Peyer's patch (tissue), 4 donors: ENCODE data around the gene KDM2A.

ENCODE experiments used
- POLR2A ChIP-seq, 2 donors: fragments of 450-650 bp; IDR thresholded peaks; one replicate each; pipeline ENCODE4 v1.5.1; 2017; ENCODE audit warnings: antibody characterized with exemption in 2 of 2, mild to moderate bottlenecking in 2 of 2, moderate library complexity in 2 of 2
- TF ChIP-seq, protein P1 (sequence below), 6 experiments: fragments of 450-650 bp in 4 of 6; fragments of 200-600 bp in 2 of 6; sonication (generic) in 1 of 6; IDR thresholded peaks; one replicate each; pipeline ENCODE4 v1.5.1; 2017 to 2019; ENCODE audit warnings: antibody characterized with exemption in 6 of 6, mild to moderate bottlenecking in 3 of 6, moderate library complexity in 1 of 6

DNA sequence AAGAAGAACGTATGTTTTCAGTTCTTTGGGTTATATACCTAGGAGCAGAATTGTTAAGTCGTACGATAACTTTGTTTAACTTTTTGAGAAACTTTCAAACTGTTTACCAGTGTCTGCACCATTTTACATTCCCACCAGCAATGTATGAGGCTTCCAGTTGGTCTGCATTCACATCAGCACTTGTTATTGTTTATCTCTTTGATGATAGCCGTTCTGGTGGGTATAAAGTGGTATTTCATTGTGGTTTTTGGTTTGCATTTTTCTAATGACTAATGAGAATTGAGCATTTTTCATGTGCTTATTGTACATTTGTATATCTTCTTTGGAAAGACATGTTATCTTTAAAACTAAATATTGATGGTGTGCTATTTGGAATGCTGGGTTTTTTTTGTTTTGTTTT is 59.8 kb downstream of the KDM2A start:
- TF ChIP-seq, protein P1, sequence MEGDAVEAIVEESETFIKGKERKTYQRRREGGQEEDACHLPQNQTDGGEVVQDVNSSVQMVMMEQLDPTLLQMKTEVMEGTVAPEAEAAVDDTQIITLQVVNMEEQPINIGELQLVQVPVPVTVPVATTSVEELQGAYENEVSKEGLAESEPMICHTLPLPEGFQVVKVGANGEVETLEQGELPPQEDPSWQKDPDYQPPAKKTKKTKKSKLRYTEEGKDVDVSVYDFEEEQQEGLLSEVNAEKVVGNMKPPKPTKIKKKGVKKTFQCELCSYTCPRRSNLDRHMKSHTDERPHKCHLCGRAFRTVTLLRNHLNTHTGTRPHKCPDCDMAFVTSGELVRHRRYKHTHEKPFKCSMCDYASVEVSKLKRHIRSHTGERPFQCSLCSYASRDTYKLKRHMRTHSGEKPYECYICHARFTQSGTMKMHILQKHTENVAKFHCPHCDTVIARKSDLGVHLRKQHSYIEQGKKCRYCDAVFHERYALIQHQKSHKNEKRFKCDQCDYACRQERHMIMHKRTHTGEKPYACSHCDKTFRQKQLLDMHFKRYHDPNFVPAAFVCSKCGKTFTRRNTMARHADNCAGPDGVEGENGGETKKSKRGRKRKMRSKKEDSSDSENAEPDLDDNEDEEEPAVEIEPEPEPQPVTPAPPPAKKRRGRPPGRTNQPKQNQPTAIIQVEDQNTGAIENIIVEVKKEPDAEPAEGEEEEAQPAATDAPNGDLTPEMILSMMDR (IDR thresholded peaks at IDR 0.05), result no peak
- TF ChIP-seq POLR2A (IDR thresholded peaks at IDR 0.05), result no peak
